ENCODE measurements around the gene AK1.

Gene AK1

DNA sequence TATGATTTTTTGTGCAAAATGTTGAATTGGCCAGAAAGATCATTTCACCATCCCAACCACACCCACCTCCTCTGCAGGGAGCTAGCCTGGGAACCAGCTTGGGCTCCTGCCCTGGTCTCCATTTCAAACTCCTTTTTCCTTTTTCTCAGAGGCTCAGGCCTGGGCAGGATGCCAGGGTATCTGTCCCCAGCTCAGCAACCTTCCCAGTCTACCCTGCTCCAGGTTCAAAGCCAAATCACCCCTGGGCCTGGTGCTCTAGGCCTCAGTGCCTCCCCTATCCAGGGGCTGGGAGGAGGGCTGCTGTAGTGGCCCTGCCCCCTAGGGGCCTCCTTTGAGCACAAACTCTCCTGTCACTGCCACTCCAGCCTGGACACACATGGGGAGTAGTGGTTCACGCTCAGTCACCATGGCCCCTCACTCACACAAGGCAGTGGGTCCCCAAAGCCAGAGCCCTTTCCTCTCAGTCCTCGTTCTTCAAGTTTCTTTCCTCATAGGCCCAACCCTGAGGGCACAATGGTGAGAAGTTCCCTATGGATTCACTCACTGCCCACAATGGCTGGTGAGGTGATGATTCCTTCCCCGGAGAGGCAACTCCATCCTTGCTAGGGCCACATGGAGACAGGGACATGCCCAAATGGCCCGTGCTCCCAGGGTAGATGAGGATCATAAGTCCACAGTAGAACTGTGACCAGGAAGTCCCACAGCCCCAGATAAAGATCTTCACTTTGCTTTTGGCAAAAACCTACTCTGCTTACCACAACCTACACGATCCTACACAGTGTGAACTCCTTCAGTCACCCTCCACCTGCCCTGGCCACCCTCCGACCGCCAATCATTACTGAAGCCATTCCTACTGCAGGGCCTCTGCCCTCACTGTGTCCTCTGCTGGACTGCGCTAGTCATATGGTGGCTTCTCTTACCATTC, 41.0 kb upstream of the AK1 start:
- Histone ChIP-seq H3K9me3 (ENCODE audit: insufficient read depth, low read depth, low read length) (no peaks in the 10 kb centered on the region), H3K4me3 (ENCODE audit: low read length, poor library complexity, severe bottlenecking) (no peak overlapping the region), H3K36me3 (ENCODE audit: insufficient read depth, low read length) (no peaks in the 10 kb centered on the region), H3K9ac (ENCODE audit: low read depth, low read length, poor library complexity, severe bottlenecking) (peak overlapping the region; percentile 24), H4K20me1 (ENCODE audit: insufficient read depth, low read length, poor library complexity, severe bottlenecking) (no peaks in the 10 kb centered on the region), H3K79me2 (ENCODE audit: insufficient read depth, low read length) (no peaks in the 10 kb centered on the region), H3K4me1 (ENCODE audit: insufficient read depth, low read length, poor library complexity, severe bottlenecking) (peaks cover 31% of the 10 kb centered on the region), H2AFZ (ENCODE audit: low read length) (no peak overlapping the region), H3F3A (ENCODE audit: low read depth) (no peaks in the 10 kb centered on the region), H3K4me2 (ENCODE audit: low read depth, low read length, poor library complexity, severe bottlenecking) (peak overlapping the region; percentile 86), H3K27me3 (ENCODE audit: insufficient read depth, low read length, poor library complexity, severe bottlenecking) (no peaks in the 10 kb centered on the region), H3K9me2 (replicated peaks; ENCODE audit: low read depth, low read length) (no peaks in the 10 kb centered on the region)
- TF ChIP-seq EZH2phosphoT487 (IDR thresholded peaks at IDR 0.05; ENCODE audit: borderline replicate concordance) = no peak
- peak; percentile 60 for TF ChIP-seq CTCF (conservative IDR thresholded peaks at IDR 0.05; ENCODE audit: low read length)

DNA sequence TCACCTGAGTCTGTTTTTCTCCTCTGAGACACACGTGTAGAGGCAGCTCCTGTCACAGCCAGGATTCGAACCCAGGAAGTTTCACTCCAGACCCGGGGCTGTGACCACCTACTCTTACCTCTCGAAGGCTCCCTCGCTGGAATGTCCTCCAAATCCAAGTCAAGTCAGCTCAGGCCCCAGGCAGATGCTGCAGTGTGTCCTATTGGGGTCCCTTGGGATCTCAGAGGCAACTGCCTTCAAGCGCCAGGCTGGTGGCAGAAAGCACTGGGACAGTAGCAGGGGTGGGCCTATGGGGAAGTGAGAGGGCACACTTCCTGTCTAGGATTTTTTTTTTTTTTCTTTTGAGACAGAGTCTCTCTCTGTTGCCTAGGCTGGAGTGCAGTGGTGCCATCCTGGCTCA, 40.1 kb upstream of the AK1 start:
- Histone ChIP-seq H3F3A (ENCODE audit: low read depth) (no peaks in the 10 kb centered on the region), H3K9me3 (ENCODE audit: insufficient read depth, low read depth, low read length) (no peaks in the 10 kb centered on the region), H3K27me3 (ENCODE audit: insufficient read depth, low read length, poor library complexity, severe bottlenecking) (no peaks in the 10 kb centered on the region), H2AFZ (ENCODE audit: low read length) (no peak overlapping the region), H3K4me1 (ENCODE audit: insufficient read depth, low read length, poor library complexity, severe bottlenecking) (peaks cover 31% of the 10 kb centered on the region), H3K9ac (ENCODE audit: low read depth, low read length, poor library complexity, severe bottlenecking) (peak overlapping the region; percentile 24), H3K9me2 (replicated peaks; ENCODE audit: low read depth, low read length) (no peaks in the 10 kb centered on the region), H3K79me2 (ENCODE audit: insufficient read depth, low read length) (no peaks in the 10 kb centered on the region), H3K36me3 (ENCODE audit: insufficient read depth, low read length) (no peaks in the 10 kb centered on the region), H3K4me3 (ENCODE audit: low read length, poor library complexity, severe bottlenecking) (peak overlapping the region; percentile 71), H3K4me2 (ENCODE audit: low read depth, low read length, poor library complexity, severe bottlenecking) (peak overlapping the region; percentile 86), H4K20me1 (ENCODE audit: insufficient read depth, low read length, poor library complexity, severe bottlenecking) (no peaks in the 10 kb centered on the region)
- TF ChIP-seq CTCF (conservative IDR thresholded peaks at IDR 0.05; ENCODE audit: low read length) (no peak), EZH2phosphoT487 (IDR thresholded peaks at IDR 0.05; ENCODE audit: borderline replicate concordance) (no peak)

DNA sequence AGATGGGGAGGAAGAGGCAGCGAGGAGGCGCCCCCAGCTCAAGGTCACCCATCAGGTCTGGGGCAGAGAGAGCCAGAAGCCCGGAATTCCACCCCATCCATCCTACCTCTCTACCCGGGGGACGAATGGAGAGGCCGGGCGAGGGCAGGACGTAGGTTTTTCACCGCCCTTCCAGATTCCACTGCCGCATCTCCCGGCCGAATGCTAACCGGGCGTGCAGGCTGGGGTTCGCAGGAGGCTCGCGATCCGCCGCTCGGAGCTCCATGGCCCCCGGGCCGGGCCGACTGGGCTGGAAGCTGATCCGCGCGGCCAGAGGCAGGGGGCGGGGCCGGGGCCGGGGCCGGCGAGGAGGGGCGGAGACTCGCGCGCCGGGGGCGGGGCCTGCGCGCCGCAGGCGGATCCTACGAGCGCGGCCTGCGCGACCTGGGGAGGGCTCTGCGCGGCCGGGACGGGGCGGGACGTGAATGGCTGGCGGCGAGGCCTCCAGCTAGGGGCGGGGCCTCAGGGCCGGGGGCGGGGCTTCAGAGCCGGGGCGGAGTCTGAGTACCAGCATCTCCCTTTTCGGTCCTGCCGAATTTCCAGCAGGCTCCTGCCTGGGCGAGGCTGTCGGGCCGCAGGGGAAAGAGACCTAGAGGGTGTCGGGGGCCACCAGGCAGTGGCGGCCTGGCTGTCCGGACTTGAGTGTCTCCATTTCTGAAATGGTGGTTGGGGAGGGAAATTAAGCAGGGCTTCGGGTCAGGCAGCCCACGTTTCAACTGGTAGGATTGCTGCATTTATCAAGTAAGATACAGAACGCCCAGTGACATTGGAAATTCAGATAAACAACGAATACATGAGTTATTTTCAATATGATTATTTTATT, 39.5 kb upstream of the AK1 start, which contains the start of gene ST6GALNAC4:
Gene ST6GALNAC4, minus strand, starts transcription at position 322 of the 862 bp plus-strand sequence. CDS start 622 bp downstream, outside the sequence.
- Histone ChIP-seq H3K36me3 (ENCODE audit: insufficient read depth, low read length) (no peaks in the 10 kb centered on the region), H3K4me3 (ENCODE audit: low read length, poor library complexity, severe bottlenecking) (peak within 1 kb of the TSS; percentile 80), H3K9me2 (replicated peaks; ENCODE audit: low read depth, low read length) (no peaks in the 10 kb centered on the region), H3K4me2 (ENCODE audit: low read depth, low read length, poor library complexity, severe bottlenecking) (peak within 1 kb of the TSS; percentile 86), H3K79me2 (ENCODE audit: insufficient read depth, low read length) (no peaks in the 10 kb centered on the region), H3K4me1 (ENCODE audit: insufficient read depth, low read length, poor library complexity, severe bottlenecking) (peaks cover 31% of the 10 kb centered on the region), H4K20me1 (ENCODE audit: insufficient read depth, low read length, poor library complexity, severe bottlenecking) (no peaks in the 10 kb centered on the region), H3K9me3 (ENCODE audit: insufficient read depth, low read depth, low read length) (no peaks in the 10 kb centered on the region), H3F3A (ENCODE audit: low read depth) (no peaks in the 10 kb centered on the region), H3K27me3 (ENCODE audit: insufficient read depth, low read length, poor library complexity, severe bottlenecking) (no peaks in the 10 kb centered on the region), H2AFZ (ENCODE audit: low read length) (peak within 1 kb of the TSS; percentile 89), H3K9ac (ENCODE audit: low read depth, low read length, poor library complexity, severe bottlenecking) (peak within 1 kb of the TSS; percentile 73)
- no peak for TF ChIP-seq EZH2phosphoT487 (IDR thresholded peaks at IDR 0.05; ENCODE audit: borderline replicate concordance)
- no peak for TF ChIP-seq CTCF (conservative IDR thresholded peaks at IDR 0.05; ENCODE audit: low read length)

All from Loucy (cell line).